ENCODE data around the gene TAGLN2.

Gene TAGLN2

DNA sequence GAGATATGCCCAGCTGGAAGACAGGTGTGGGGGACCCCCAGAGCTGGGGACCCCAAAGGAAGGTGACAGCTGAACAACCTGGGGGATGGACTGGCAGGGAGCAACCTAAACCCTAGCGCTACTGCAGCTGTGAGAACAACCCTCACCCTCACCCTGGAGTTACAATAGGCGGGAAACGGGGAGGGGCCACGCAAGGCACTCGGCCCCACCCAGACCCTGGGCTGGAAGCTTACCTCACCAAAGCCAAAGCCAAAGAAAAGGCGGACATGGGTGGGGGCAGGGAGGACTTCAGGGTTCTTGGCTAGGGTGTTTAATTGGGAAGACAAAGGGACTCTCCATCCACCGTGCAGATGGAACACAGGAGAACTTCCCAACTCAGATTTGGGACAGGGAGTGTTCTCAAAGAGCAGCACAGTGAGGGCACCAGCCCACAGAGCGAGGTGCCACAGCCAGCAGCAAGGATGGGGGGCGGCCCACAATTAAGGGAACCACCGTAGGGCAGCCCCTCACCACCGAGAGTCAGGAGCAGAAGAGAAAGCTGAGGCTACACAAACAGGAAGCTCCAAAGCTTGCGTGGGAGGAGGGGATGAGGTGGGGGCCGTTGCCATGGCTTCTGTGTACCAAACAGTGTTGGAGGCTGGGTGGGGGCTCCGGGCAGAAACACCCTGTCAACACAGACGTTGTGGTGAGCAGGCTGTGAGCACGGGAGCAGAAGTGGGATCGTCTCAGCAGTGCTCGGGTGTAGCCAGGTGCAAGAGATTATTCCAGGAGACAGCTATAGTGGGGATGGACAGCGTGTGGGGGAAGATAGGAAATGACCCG, 1.9 kb downstream of the TAGLN2 start:
- in situ Hi-C loops (cut with HindIII; ENCODE audit: low sequenced_read_pairs): no loop called here

DNA sequence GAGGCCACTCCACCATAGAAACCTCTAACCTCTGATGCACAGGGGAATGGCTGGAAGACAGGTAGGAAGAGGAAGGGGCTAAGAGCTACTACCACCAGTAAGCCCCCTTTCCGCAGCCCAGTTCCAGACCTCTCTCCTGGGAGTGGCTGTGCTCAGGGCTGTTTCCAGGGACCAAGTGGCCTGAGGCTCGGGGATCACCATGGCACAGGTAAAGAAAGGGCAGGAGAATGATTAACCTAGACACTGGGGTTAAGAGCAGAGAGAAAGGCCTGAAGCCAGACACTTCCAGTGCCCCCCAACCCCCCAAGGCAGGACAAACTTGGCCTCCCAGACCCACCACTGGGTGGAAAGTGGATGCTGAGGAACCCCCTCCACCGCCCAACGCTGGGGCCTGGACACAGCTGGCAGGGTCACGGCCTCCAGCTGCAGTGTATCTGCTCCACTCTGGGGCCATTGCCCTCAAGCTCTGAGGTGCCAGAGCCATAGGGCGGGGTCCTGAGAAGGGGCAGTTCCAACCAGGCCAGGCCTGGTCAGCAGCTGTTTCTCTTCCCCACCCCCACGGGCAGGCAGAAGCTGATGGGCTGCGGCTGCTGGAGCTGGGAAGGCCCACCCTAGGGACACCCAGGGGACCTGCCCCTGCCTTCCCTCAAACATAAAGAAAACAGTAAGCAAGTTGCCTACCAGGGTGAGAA, 2.6 kb downstream of the TAGLN2 start:
- in situ Hi-C loops (cut with HindIII; ENCODE audit: low sequenced_read_pairs): no loop called here

DNA sequence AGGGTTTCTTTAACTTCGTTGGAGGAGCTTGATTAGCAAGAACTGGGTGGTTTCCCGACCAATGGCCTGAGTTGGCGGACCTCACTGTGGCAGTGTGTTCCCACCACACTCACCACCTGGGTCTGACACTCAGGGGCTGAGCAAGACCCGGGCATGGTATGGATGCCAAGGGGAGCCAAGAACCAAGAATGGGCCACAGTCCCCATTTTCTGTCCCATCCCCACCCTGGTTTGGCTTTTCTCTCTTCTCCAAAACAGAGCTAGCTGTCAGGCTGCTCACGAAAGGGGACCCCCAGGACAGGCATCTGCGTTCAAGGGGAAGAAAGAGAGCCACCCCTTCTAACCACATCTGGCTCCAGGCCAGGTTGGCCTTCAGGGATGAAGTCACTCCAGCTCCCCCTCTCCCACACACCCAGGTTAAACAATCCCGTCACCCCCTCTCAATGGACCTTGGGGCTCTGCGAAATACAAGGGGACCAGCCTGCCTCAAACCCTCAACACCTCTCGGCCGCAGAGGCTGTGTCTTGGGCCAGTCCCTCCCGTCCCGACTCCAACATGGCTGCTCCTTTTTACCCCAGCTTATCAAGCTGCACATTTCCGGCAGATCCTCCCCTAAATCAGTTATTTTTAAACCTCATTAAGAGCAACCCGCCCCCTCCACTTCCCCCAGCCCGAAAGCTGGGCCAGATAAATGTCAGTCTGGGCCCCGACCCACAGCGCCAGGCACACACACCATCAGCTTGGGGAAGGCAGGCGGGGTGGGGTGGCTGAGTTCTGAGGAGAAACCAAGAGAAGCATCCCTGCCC, 3.4 kb downstream of the TAGLN2 start:
- in situ Hi-C loops (cut with HindIII; ENCODE audit: low sequenced_read_pairs): no loop called here

DNA sequence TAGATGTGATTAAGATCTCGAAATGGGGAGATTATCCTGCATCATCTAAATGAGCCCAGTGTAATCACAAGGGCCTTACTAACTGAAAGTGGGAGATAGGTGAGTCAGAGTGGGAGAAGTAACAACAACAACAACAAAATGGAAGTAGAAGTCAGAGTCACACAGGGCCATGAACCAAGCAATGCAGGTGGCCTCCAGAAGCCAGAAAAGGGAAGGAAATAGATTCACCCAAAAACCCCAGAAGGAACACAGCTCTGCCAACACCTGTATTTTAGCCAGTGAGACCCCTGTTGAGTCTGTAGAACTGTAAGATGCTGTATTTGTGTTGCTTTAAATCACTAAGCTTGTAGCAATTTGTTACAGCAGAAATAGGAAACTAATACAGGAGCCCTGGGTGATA, 4.1 kb downstream of the TAGLN2 start:
- in situ Hi-C loops (cut with HindIII; ENCODE audit: low sequenced_read_pairs): no loop called here

GRCh38 chr1:159920651-159921050, 4.7 kb downstream of the TAGLN2 start:
- in situ Hi-C loops (cut with HindIII; ENCODE audit: low sequenced_read_pairs): no loop called here

GRCh38 chr1:159920202-159920601, 5.1 kb downstream of the TAGLN2 start:
- in situ Hi-C loops (cut with HindIII; ENCODE audit: low sequenced_read_pairs): no loop called here

DNA sequence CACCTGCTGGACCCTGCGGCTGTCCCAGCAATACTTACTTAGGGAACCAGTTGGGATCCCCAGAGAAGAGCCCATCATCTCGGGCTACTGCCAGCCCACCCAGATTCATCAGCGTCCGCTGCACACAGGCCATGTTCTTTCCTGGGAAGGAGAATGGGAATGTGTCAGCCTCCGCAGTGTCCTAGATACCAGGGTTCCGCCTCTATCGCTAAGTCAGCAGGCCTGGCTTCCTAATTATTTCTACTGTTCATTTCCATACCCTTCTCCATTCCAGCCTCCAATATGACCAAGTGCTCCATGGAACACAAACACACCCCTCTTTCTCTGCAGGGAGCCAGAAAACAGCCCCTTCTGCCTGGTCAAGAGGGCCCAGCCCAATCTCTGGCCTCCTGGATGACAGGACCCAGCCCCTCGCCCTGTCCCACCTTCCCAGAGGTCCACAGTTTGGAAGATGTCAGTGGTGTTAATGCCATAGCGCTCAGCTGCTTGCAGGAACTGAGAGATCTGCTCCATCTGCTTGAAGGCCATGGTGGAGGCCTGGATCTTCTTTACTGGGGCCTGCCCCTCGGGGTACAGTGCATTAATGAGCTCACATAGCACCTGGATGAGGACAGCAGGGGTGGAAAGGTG, 6.0 kb downstream of the TAGLN2 start:
- in situ Hi-C loops (cut with HindIII; ENCODE audit: low sequenced_read_pairs): no loop called here

- in situ Hi-C loops (cut with HindIII; ENCODE audit: low sequenced_read_pairs): no loop called here
These were observed 6.7 kb downstream of the TAGLN2 start for GRCh38 chr1:159918352-159919200.

DNA sequence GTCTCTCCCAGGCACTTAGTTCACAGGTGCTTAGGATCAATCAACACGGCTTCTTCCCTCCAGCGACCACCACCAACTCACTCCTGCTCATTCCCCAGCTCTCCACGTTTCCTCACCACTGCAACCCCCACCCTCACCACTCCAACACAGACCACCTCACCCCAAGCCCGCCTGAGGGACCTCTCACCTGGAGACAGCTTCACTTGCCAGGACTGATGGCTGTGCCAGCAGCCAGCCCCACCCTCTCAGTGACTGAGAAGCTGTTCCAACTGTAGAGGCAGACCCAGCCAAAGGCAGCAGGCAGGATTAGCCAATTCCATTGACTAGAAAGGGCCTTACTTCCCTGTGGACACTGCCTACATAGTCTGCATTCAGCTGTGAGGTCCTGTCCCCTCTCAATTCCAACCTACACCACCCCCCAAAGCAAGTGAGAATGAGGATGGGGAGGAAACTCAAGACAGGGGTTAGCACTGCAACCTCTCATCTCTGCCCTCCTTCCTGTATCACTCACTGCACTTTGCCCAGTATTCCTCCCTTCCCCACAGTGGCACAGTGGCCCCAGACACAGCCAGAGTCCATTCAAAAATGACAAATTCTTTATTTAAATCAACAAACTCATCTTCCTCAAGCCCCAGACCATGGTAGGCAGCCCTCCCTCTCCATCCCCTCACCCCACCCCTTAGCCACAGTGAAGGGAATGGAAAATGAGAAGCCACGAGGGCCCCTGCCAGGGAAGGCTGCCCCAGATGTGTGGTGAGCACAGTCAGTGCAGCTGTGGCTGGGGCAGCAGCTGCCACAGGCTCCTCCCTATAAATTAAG, 7.6 kb downstream of the TAGLN2 start:
- in situ Hi-C loops (cut with HindIII; ENCODE audit: low sequenced_read_pairs): no loop called here

DNA sequence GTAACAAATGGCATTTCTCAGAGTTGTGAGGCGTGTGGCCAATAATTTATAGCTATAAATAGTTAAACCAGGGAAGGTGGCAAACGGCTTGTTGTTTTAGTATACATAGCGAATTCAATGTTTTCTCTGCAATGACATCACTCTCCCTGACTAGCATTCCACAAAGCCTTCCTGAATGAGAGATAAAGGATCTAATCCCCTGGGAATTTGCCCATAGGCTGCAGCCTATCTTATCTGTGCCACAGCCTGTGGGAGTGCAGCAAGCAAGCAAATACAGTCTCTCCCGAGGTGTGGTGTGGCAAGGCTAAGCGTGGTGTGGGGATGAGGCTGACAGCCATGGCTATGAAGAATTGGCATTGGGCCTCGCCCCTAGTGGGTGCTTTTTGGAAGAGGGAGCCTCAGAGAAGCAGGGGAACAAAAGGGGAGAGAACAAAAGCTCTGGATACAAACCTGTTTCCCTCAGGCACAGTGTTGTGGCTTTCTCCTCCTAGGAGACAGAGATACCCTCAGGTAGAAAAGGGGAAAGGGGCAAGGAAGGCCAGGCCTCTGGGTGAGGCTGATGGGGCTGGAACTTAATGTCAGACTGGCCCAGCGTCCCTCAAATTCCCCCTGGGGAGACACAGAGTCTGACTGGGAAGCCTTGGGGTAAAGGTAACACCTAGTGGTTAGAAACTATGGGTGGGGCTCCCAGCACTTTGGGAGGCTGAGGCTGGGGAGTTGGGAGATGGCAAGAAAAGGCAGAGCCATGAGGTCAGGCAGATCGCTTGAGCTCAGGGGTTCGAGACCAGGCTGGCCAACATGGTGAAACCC, 8.9 kb downstream of the TAGLN2 start:
- in situ Hi-C loops (cut with HindIII; ENCODE audit: low sequenced_read_pairs): no loop called here

DNA sequence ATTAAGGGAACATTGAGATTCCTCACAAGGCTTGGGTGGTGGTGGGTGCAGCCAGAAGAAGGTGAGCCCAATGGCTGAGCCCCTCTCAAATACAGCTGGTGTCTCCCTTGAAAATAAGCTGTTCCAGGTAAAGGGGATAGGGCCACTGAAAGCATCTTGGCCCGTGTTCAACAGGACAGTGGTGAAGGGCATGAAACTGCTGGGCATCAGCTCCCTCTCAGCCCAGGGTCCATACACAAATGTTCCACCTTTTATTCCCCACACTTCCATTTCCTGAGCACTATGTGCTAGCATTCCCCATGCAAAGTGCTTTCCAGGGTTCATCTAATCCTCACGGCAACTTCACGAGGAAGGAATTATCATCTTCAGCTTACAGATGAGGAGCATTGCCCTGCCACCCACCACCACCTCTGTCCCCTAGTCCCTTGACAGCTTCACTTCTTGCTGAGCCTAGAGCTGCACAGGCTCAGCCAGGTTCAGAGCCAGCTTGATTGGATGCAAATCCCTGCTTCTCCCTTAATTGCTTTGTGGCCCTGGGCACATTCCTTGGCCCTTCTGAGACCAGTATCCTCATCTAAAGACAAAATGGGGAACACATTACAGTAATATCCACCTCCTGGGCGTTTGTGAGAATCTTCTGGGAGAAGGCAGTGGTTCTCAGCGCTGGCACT, 9.6 kb downstream of the TAGLN2 start:
- in situ Hi-C loops (cut with HindIII; ENCODE audit: low sequenced_read_pairs): no loop called here

- in situ Hi-C loops (cut with HindIII; ENCODE audit: low sequenced_read_pairs): no loop called here
These were observed 10.9 kb downstream of the TAGLN2 start for GRCh38 chr1:159914252-159915018.

DNA sequence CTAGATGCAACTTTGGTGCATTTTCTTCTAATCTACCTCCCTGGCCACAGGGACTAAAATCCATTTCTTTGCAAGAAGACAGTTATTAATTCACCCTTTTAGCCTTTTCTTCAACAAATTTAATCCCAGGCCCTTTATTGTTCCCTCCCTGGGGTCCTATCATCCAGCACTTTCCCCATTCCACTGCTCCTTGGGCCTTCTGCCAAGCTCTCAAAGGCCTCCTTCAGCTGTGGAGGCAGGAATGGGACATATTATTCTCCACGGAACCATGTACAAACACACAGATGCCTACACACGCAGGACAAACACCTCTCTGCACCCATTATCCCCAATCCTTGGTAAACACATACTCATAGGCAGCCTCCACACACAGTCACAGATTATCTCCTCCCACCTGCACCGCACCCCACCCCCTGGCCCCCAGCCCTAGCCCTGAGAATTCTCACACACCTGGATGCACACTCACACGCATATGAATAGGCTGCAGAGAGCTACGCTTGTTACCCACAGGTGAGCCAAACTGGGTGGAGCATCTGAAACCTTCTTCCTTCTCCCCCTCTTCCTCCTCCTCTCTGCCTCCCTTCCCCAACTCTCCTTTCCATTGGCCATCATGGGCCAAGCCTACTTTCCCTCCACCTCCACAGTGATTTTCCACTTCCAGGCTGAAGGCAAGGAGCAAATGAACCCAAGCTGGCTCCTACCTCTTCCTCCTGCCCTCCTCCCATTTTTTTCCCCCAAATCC, 11.7 kb downstream of the TAGLN2 start:
- in situ Hi-C loops (cut with HindIII; ENCODE audit: low sequenced_read_pairs): no loop called here

- in situ Hi-C loops (cut with HindIII; ENCODE audit: low sequenced_read_pairs): no loop called here
These were observed 13.8 kb downstream of the TAGLN2 start for GRCh38 chr1:159911326-159912070.

GRCh38 chr1:159908031-159908940, 17.0 kb downstream of the TAGLN2 start:
- in situ Hi-C loops (cut with HindIII; ENCODE audit: low sequenced_read_pairs): no loop called here

Data from DLD1 (cell line).